Kidney (tissue), 14 donors: ENCODE results near the gene PRSS36. TPM values are rescaled to one million over a fixed set of nuclear protein-coding genes. Genes with fewer than 3 reads are reported as not detected.
A peak's percentile ranks its signal among the peaks of the same experiment; 100 is the strongest.

Experiments used
- DNase-seq, 5 donors: peaks; one replicate each; pipeline ENCODE4 v3.0.0-alpha.2; 2013 to 2020
- FAIRE-seq: peaks from 2 replicates; lab custom pipeline; 2012; peaks lifted over from hg19 to GRCh38; lab: Jason Lieb, UNC
- H3K27ac ChIP-seq, 2 donors: one replicate each; pipeline ENCODE4 v1.7.0; 2013; ENCODE audit warnings: low read depth in 2 of 2, low read length in 2 of 2, inconsistent platforms in 1 of 2
- H3K27me3 ChIP-seq: one replicate; pipeline ENCODE4 v1.7.1; 2013; ENCODE audit warnings: low read length, inconsistent platforms; ENCODE audit not compliant: control insufficient read depth, insufficient read depth
- H3K36me3 ChIP-seq, 3 donors: one replicate each; pipeline versions ENCODE4 v1.7.0 to v1.7.1; 2013; ENCODE audit warnings: low read length in 3 of 3, control low read depth in 1 of 3, inconsistent platforms in 1 of 3; ENCODE audit not compliant: insufficient read depth in 3 of 3, control insufficient read depth in 2 of 3
- H3K4me1 ChIP-seq, 3 donors: one replicate each; pipeline versions ENCODE4 v1.7.0 to v1.7.1; 2013; ENCODE audit warnings: low read length in 3 of 3, inconsistent platforms in 1 of 3, low read depth in 1 of 3; ENCODE audit not compliant: control insufficient read depth in 2 of 3, insufficient read depth in 2 of 3
- H3K4me3 ChIP-seq, 3 donors: one replicate each; pipeline versions ENCODE4 v1.7.0 to v1.8.1; 2013; ENCODE audit warnings: low read length in 3 of 3, control low read depth in 1 of 3, inconsistent platforms in 1 of 3
- H3K9ac ChIP-seq, 3 donors: one replicate each; pipeline versions ENCODE4 v1.7.0 to v1.7.1; 2013; ENCODE audit warnings: low read length in 3 of 3, control low read depth in 1 of 3, inconsistent platforms in 1 of 3
- H3K9me3 ChIP-seq, 3 donors: one replicate each; pipeline versions ENCODE4 v1.7.0 to v1.7.1; 2013; ENCODE audit warnings: low read length in 3 of 3, control low read depth in 1 of 3, inconsistent platforms in 1 of 3; ENCODE audit not compliant: control insufficient read depth in 2 of 3, insufficient read depth in 1 of 3
- intact Hi-C: fragments of 100-400 bp; cut with DNase I; formaldehyde crosslinking; loops from one replicate; pipeline ENCODE4 v1.11.1; 2022
- polyA plus RNA-seq: library from polyadenylated mRNA; stranded (reverse); fragments of 350-450 nt; fragmentation: Illumina TruSeq; extraction: RNeasy Lipid Tissue Mini Kit (QIAGEN cat#74804); gene quantifications from one replicate; pipeline ENCODE4 v1.2.3, GENCODE V29; 2014; ENCODE audit warnings: low read depth, low replicate concordance; ENCODE audit not compliant: insufficient read depth
- total RNA-seq: library from RNA; stranded (reverse); fragmentation: NEBNext Ultra II Directional; extraction: Animal tissue kit (Norgen Biotek cat#: 25700); gene quantifications from one replicate; pipeline ENCODE4 v1.2.1, GENCODE V29; 2021
- TF ChIP-seq, protein P1 (sequence below): IDR thresholded peaks from 3 replicates; pipeline ENCODE4 v1.5.1; 2012; ENCODE audit warnings: mild to moderate bottlenecking, moderate library complexity, borderline replicate concordance; ENCODE audit not compliant: insufficient read depth; ENCODE audit errors: extremely low read depth
- donor health status: control.
- donor health status: control.
- donor health status: control.
- donor health status: control.
- donor health status: control.
- donor health status: DM: yes; HTN: yes; CAD: no.
- donor health status: Normal renal cell carcinoma (clear cell type).

Gene PRSS36
- total and polyA plus RNA-seq, 2 donors from 2014 or later, result 1.7 to 4.1 TPM

DNA sequence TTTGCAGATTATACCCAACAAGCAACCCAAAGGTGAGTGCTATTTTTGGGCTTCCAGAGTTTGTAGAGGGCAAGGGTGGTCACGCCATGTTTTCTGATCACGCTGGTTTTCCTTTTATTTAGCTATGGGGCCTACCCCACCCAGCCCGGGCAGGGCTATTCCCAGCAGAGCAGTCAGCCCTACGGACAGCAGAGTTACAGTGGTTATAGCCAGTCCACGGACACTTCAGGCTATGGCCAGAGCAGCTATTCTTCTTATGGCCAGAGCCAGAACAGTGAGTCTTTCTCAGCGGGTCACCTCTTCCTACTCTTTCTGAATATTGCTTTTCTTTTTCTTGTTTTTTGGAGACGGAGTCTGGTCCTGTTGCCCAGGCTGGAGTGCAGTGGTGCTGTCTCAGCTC, 32.5 kb upstream of the PRSS36 start:
- Histone ChIP-seq H3K4me1 (peaks cover 3 to 19% (median 15%) of the 10 kb centered on the region in 3 donors), H3K27me3 (no peaks in the 10 kb centered on the region), H3K9me3 (no peaks in the 10 kb centered on the region), H3K9ac (peak overlapping the region; percentile 11 to 46 (median 14)), H3K36me3 (peaks cover 20 to 46% (median 38%) of the 10 kb centered on the region in 3 donors), H3K4me3 (peak overlapping the region; percentile 21 to 44 (median 25)), H3K27ac (no peak overlapping the region)
- no peak for FAIRE-seq
- TF ChIP-seq, protein P1, sequence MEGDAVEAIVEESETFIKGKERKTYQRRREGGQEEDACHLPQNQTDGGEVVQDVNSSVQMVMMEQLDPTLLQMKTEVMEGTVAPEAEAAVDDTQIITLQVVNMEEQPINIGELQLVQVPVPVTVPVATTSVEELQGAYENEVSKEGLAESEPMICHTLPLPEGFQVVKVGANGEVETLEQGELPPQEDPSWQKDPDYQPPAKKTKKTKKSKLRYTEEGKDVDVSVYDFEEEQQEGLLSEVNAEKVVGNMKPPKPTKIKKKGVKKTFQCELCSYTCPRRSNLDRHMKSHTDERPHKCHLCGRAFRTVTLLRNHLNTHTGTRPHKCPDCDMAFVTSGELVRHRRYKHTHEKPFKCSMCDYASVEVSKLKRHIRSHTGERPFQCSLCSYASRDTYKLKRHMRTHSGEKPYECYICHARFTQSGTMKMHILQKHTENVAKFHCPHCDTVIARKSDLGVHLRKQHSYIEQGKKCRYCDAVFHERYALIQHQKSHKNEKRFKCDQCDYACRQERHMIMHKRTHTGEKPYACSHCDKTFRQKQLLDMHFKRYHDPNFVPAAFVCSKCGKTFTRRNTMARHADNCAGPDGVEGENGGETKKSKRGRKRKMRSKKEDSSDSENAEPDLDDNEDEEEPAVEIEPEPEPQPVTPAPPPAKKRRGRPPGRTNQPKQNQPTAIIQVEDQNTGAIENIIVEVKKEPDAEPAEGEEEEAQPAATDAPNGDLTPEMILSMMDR, result no peak
- intact Hi-C loops, result no loop called here
- DNase-seq, result no peak

DNA sequence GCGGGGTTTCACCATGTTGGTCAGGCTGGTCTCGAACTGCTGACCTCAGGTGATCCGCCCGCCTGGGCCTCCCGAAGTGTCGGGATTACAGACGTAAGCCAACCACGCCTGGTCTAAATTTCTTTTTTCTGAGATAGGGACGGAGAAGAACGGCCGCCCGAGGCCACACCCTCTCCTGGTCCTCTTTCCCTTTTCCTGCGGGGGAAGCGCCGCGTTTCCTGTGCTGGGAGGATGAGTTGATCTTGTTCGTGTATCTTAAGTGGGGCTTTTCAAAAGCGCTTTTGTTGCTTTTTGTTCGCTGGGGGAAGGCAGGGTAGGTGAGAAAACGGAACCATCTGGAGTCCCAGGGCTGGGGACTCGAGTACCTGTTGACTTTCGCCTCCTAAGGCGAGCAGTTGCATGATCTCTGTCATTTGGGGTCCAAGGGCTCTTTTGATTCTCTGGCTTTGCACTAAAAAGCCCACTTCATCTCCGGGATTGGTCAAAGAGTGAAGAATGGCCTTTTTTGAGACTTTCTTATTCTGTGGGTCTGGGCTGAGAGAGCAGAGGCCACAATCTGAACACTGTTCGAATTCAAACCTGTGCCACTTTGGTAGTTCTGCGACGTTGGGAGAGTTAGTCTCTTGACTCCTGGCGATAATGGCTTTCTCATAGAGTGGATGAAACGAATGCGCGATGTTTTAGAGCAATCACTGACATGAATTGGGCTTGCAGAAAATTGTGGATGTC, 31.4 kb upstream of the PRSS36 start:
- no peaks in the 10 kb centered on the region for H3K9me3 ChIP-seq
- peaks cover 11 to 35% (median 27%) of the 10 kb centered on the region in 3 donors for H3K36me3 ChIP-seq
- H3K4me3 ChIP-seq, result peak overlapping the region; percentile 80 to 89 (median 83)
- FAIRE-seq (no peak), DNase-seq (peak; percentile 23 to 77 (median 64))
- peaks cover 3 to 19% (median 15%) of the 10 kb centered on the region in 3 donors for H3K4me1 ChIP-seq
- H3K27ac ChIP-seq, result peak overlapping the region; percentile 96 to 99
- TF ChIP-seq, protein P1, result no peak
- peak overlapping the region; percentile 37 to 93 (median 47) for H3K9ac ChIP-seq
- intact Hi-C loops, result no loop called here
- H3K27me3 ChIP-seq, result no peaks in the 10 kb centered on the region

DNA sequence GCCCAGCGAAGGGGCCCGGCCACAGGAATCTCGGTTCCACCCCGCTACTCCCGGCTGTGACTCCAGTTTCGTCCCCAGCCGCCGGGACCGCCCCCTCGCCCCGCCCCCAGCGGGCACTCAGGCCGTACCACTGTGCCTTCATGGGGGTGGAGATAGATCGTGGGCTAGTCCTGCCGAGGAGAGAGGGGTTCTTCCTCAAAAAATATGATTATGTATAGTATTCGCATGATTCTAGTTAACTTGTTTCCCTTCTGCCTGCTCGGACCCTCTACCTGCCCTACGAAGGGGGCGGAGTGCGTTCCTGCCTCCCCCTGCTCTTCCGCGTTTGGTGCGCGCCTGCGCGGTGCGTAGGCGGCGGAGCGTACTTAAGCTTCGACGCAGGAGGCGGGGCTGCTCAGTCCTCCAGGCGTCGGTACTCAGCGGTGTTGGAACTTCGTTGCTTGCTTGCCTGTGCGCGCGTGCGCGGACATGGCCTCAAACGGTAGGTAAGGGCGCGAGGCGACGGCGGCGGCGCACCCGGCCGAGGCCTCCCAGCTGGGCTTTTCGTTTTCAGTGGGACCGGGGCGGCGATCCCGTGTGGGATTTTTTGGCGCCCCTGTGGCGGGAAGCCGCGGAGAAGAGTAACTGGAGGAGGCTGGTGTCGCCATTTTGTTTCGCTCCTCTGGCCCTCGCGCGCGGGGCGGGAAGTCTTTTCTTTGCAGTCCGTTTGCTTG, 30.0 kb upstream of the PRSS36 start, which contains the start of gene FUS:
TSS of gene FUS (plus strand) at position 393 of the 713 bp plus-strand sequence. CDS start at position 469, 76 bp downstream.
- intact Hi-C loops, result no loop called here
- H3K9me3 ChIP-seq, result no peaks in the 10 kb centered on the region
- peak within 1 kb of the TSS; percentile 74 to 93 (median 77) for H3K9ac ChIP-seq
- DNase-seq, result peak; percentile 92 to 98 (median 97)
- TF ChIP-seq, protein P1, result peak; percentile 1
- H3K4me3 ChIP-seq, result peak within 1 kb of the TSS; percentile 80 to 89 (median 83)
- no peak for FAIRE-seq
- peak within 1 kb of the TSS; percentile 96 to 99 for H3K27ac ChIP-seq
- H3K36me3 ChIP-seq, result peaks cover 3 to 22% (median 14%) of the 10 kb centered on the region in 3 donors
- peaks cover 3 to 19% (median 15%) of the 10 kb centered on the region in 3 donors for H3K4me1 ChIP-seq
- H3K27me3 ChIP-seq, result no peaks in the 10 kb centered on the region
